ENCODE measurements around the gene TMEM50A. TPM values are rescaled to one million over a fixed set of nuclear protein-coding genes. Genes with fewer than 3 reads are reported as not detected.
"Not testable (repeated sequence)": the region's sequence is repeated elsewhere in the genome, so short reads cannot be mapped to it uniquely, and the experiment has no call there.

TMEM50A gene
- total RNA-seq, 2 experiments from 2014 or later, result 89.9 to 101 TPM

- not testable (repeated sequence) for DNase-seq, H3K27me3 Mint-ChIP-seq, H3K4me3 Mint-ChIP-seq, H3K4me1 Mint-ChIP-seq, H3K9me3 Mint-ChIP-seq, H3K36me3 Mint-ChIP-seq, H3K27ac Mint-ChIP-seq
Observed at GRCh38 chr1:25397549-25397948, 59.4 kb downstream of the TMEM50A start.

GRCh38 chr1:25398079-25398478 lies 59.9 kb downstream of the TMEM50A start:
- not testable (repeated sequence) for H3K27ac Mint-ChIP-seq, H3K4me3 Mint-ChIP-seq, H3K36me3 Mint-ChIP-seq, H3K4me1 Mint-ChIP-seq, H3K27me3 Mint-ChIP-seq, DNase-seq, H3K9me3 Mint-ChIP-seq

GRCh38 chr1:25402947-25403803 lies 65.0 kb downstream of the TMEM50A start:
- not testable (repeated sequence) for H3K9me3 Mint-ChIP-seq, H3K36me3 Mint-ChIP-seq, H3K27ac Mint-ChIP-seq, DNase-seq, H3K27me3 Mint-ChIP-seq, H3K4me3 Mint-ChIP-seq, H3K4me1 Mint-ChIP-seq

GRCh38 chr1:25405731-25406305 lies 67.7 kb downstream of the TMEM50A start:
- H3K27ac Mint-ChIP-seq, H3K27me3 Mint-ChIP-seq, H3K4me1 Mint-ChIP-seq, DNase-seq, H3K4me3 Mint-ChIP-seq, H3K36me3 Mint-ChIP-seq, H3K9me3 Mint-ChIP-seq: not testable (repeated sequence)

GRCh38 chr1:25409641-25410427 lies 71.7 kb downstream of the TMEM50A start:
- not testable (repeated sequence) for H3K27me3 Mint-ChIP-seq, H3K36me3 Mint-ChIP-seq, H3K4me3 Mint-ChIP-seq, DNase-seq, H3K4me1 Mint-ChIP-seq, H3K27ac Mint-ChIP-seq, H3K9me3 Mint-ChIP-seq

Other genes starting within 250 kb of the TMEM50A start
- 10 to 100 TPM; 34.8 to 36.6 TPM for gene SYF2, start 105.8 kb upstream of the TMEM50A start, total RNA-seq
- gene RSRP1, start 90.9 kb upstream of the TMEM50A start, total RNA-seq, result 10 to 100 TPM; 63.1 to 67.6 TPM
- gene RHD, start 65.8 kb upstream of the TMEM50A start, total RNA-seq, result not detected
- under 1 TPM; 0.29 to 0.32 TPM for gene RHCE, start 82.5 kb downstream of the TMEM50A start, total RNA-seq
- gene MACO1, start 92.6 kb downstream of the TMEM50A start, total RNA-seq, result 10 to 100 TPM; 19.8 to 20.9 TPM
- 10 to 100 TPM; 14.3 to 17.4 TPM for gene LDLRAP1, start 205.3 kb downstream of the TMEM50A start, total RNA-seq

Measured in activated naive CD8-positive, alpha-beta T cell treated with anti-CD3 and anti-CD28 coated beads for 36 hours (primary cell).